Measurements from ENCODE around the gene ZC3H7B.

ZC3H7B gene

GRCh38 chr22:41273128-41273527, 28.2 kb upstream of the ZC3H7B start:
- no peak for DNase-seq (ENCODE audit: low spot score)
- TF ChIP-seq, protein P1, sequence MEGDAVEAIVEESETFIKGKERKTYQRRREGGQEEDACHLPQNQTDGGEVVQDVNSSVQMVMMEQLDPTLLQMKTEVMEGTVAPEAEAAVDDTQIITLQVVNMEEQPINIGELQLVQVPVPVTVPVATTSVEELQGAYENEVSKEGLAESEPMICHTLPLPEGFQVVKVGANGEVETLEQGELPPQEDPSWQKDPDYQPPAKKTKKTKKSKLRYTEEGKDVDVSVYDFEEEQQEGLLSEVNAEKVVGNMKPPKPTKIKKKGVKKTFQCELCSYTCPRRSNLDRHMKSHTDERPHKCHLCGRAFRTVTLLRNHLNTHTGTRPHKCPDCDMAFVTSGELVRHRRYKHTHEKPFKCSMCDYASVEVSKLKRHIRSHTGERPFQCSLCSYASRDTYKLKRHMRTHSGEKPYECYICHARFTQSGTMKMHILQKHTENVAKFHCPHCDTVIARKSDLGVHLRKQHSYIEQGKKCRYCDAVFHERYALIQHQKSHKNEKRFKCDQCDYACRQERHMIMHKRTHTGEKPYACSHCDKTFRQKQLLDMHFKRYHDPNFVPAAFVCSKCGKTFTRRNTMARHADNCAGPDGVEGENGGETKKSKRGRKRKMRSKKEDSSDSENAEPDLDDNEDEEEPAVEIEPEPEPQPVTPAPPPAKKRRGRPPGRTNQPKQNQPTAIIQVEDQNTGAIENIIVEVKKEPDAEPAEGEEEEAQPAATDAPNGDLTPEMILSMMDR (IDR thresholded peaks at IDR 0.05; ENCODE audit: extremely low read depth, missing control alignments): no peak

DNA sequence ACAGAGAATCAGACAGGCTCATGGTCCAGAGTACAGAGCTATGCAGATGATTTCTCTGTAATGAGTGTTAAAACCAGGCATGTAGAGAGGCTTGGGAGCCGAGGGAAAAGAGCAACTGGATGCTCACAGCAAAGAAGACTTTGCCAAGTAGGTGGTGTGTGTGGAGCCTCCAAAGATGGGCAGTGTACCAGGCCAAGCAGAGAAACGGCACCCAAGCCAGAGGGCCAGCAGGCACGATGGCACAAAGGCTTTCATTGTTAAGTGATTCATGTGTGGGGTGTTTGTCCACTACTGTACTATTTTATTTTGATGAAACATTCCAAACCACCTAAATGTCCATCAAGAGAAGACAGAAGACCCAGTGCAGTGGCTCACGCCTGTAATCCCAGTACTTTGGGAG, 26.5 kb upstream of the ZC3H7B start:
- DNase-seq (ENCODE audit: low spot score): no peak
- TF ChIP-seq, protein P1 (IDR thresholded peaks at IDR 0.05; ENCODE audit: extremely low read depth, missing control alignments): no peak

- no peak for DNase-seq (ENCODE audit: low spot score)
- TF ChIP-seq, protein P1 (IDR thresholded peaks at IDR 0.05; ENCODE audit: extremely low read depth, missing control alignments): no peak
These were observed 21.3 kb upstream of the ZC3H7B start for GRCh38 chr22:41280065-41280464.

DNA sequence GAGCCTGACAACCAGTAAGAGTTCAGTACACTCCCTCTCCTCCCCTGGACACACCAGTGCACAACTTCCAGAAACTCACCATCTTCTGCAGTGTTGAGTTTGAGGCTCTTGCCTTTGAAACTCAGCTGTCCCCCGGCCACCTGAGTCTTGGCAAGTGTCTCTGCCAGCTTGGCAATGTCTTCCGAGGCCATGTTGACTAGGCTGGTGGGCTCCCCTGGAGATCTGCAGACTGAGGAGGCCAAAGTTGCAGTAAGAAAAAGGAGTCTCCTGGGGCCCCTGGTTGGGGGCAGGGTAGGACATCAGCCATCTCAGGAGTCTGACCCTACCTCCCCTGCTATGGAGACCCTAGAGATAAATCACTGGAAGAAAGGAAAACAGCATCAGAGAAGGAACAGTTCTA, 20.5 kb upstream of the ZC3H7B start:
- no peak for DNase-seq (ENCODE audit: low spot score)
- TF ChIP-seq, protein P1 (IDR thresholded peaks at IDR 0.05; ENCODE audit: extremely low read depth, missing control alignments): no peak

DNA sequence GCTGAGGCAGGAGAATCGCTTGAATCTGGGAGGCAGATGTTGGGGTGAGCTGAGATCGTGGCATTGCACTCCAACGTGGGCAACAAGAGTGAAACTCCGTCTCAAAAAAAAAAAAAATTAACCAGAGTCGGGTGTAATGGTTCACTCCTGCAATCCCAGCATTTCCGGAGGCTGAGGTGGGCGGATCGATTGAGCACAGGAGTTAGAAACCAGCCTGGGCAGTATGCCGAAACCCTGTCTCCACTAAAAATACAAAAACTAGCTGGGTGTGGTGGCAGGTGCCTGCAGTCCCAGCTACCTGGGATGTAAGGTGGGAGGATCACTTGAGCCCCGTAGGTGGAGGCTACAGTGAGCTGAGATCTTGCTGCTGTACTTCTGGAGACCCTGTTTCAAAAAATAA, 16.9 kb upstream of the ZC3H7B start:
- DNase-seq (ENCODE audit: low spot score): no peak
- TF ChIP-seq, protein P1 (IDR thresholded peaks at IDR 0.05; ENCODE audit: extremely low read depth, missing control alignments): no peak

DNA sequence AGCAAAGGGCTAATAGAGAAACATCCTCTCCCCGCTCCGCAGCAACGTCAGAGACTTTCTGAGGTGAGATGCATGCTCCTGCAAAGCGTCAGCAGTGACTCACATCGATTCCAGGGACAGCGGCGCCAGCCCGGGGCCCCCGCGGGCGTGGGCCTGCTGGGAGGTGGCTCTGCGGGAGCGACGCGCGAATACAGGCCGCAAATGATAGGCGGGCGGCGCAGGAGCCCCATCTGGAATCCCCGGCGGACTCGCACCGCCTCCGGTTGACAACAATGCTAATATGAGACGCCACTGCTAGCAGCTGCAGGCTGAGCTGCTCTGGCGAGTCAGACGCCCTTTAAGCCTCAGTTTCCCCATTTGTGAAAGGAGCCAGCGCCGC, 15.9 kb upstream of the ZC3H7B start:
- DNase-seq (ENCODE audit: low spot score): peak; percentile 69
- TF ChIP-seq, protein P1 (IDR thresholded peaks at IDR 0.05; ENCODE audit: extremely low read depth, missing control alignments): no peak

DNA sequence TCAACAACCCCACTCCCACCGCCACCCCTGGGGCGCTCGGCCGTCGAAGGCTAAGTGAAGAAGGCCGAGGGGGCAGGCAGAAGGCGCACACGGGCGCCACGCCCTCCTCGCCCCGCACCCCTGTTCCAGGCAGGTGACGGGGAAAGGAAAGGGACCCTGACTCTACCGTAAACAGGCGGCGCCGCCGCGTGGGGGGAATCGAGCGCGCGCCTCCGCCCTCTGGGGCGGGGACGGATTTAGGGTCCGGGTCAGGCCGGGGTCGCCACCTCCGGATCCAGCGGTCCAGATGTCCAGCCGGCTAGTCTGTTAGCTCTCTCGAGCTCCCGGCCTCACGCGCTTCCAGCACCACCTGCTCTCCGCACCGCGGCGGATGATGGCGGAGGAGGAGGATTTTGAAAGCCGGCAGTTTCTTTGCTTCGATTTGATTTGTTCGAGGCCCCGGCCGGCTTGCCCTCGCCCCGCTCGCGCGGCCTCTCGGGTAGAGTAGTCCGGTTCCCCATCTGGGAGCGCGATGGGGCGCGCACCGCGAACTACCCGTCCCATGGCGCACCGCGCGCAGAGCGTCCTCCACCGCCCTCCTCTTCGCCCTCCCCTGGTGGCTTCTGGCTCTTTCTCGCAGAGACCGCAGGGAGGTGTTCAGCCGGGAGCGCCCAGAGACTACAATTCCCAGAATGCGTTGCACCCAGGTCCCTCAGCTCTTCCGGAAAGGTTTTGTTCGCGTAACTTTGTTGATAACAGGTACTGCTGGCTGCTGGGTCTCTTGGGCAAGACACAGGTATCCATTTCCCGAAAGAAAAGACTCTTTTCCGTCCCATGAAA, 15.3 kb upstream of the ZC3H7B start, which contains the start of gene RANGAP1:
TSS of gene RANGAP1 (minus strand) at position 368 of the 819 bp plus-strand sequence. CDS start 5,143 bp downstream, outside the sequence.
- TF ChIP-seq, protein P1 (IDR thresholded peaks at IDR 0.05; ENCODE audit: extremely low read depth, missing control alignments): no peak
- peak; percentile 97 for DNase-seq (ENCODE audit: low spot score)
